Measurements from ENCODE around the gene FGGY. TPM values are rescaled to one million over a fixed set of nuclear protein-coding genes. Genes with fewer than 3 reads are reported as not detected.

Gene FGGY
- total RNA-seq, 4 donors from 2014 or later, result 20.6 to 138 (median 32.8) TPM

DNA sequence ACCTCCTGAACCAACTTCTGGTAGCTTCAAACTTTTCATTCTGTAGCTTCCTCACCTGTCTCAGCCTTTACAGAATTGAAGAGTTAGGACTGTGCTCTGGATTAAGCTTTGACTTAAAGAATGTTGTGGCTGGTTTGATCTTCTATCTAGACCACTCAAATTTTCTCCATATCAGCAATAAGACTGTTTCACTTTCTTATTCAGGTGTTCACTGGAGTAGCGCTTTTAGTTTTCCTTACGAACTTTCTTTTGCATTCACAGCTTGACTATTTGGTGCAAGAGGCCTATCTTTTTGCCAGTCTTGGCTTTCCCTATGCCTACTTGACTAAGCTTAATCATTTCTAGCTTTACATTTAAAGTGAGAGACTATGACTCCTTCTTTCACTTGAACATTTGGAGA lies 31.5 kb downstream of the FGGY start:
- Histone ChIP-seq H3K27ac (no peak overlapping the region), H3K9me3 (no peaks in the 10 kb centered on the region), H3K27me3 (no peaks in the 10 kb centered on the region), H3K36me3 (no peaks in the 10 kb centered on the region), H3K4me1 (no peaks in the 10 kb centered on the region), H3K4me3 (no peak overlapping the region)
- TF ChIP-seq, protein P1, sequence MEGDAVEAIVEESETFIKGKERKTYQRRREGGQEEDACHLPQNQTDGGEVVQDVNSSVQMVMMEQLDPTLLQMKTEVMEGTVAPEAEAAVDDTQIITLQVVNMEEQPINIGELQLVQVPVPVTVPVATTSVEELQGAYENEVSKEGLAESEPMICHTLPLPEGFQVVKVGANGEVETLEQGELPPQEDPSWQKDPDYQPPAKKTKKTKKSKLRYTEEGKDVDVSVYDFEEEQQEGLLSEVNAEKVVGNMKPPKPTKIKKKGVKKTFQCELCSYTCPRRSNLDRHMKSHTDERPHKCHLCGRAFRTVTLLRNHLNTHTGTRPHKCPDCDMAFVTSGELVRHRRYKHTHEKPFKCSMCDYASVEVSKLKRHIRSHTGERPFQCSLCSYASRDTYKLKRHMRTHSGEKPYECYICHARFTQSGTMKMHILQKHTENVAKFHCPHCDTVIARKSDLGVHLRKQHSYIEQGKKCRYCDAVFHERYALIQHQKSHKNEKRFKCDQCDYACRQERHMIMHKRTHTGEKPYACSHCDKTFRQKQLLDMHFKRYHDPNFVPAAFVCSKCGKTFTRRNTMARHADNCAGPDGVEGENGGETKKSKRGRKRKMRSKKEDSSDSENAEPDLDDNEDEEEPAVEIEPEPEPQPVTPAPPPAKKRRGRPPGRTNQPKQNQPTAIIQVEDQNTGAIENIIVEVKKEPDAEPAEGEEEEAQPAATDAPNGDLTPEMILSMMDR (IDR thresholded peaks at IDR 0.05), result no peak
- TF ChIP-seq POLR2A (IDR thresholded peaks at IDR 0.05), result no peak
- no peak for DNase-seq
- intact Hi-C loops (cut with DNase I; ENCODE audit: low total_unique reads), result no loop called here

DNA sequence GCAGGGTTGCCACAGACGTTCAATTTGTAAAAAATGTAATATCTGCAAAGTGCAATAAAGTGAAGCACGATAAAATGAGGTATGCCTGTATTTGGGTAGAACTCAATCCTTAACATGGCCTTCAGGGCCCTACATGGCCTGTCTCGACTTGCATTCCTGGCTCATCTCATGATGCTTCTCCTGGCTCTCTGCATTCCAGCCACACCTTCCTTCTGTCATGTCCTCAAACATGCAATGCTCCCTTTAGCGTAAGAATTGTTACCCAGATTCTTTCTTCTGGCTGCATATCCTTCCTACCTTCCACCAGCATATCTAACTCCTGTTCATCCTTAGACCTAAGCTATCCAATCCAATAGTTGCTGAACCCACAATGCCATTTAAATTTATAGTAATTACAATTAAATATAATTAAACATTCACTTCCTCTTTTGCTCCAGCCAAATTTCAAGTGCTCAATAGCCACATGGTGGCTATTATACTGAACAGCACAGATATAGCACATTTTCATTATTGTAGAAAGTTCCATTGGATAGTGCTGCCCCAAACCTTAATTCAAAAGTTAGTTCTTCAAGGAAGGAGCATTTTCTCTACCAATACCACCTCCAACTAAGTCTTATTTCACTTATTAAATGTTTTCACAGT lies 32.6 kb downstream of the FGGY start:
- no peak for TF ChIP-seq POLR2A (IDR thresholded peaks at IDR 0.05)
- TF ChIP-seq, protein P1 (IDR thresholded peaks at IDR 0.05), result no peak
- intact Hi-C loops (cut with DNase I; ENCODE audit: low total_unique reads), result no loop called here
- H3K36me3 ChIP-seq, result no peaks in the 10 kb centered on the region
- no peak for DNase-seq
- H3K27ac ChIP-seq, result no peak overlapping the region
- no peaks in the 10 kb centered on the region for H3K4me1 ChIP-seq
- H3K27me3 ChIP-seq, result no peaks in the 10 kb centered on the region
- no peaks in the 10 kb centered on the region for H3K9me3 ChIP-seq
- H3K4me3 ChIP-seq, result no peak overlapping the region

DNA sequence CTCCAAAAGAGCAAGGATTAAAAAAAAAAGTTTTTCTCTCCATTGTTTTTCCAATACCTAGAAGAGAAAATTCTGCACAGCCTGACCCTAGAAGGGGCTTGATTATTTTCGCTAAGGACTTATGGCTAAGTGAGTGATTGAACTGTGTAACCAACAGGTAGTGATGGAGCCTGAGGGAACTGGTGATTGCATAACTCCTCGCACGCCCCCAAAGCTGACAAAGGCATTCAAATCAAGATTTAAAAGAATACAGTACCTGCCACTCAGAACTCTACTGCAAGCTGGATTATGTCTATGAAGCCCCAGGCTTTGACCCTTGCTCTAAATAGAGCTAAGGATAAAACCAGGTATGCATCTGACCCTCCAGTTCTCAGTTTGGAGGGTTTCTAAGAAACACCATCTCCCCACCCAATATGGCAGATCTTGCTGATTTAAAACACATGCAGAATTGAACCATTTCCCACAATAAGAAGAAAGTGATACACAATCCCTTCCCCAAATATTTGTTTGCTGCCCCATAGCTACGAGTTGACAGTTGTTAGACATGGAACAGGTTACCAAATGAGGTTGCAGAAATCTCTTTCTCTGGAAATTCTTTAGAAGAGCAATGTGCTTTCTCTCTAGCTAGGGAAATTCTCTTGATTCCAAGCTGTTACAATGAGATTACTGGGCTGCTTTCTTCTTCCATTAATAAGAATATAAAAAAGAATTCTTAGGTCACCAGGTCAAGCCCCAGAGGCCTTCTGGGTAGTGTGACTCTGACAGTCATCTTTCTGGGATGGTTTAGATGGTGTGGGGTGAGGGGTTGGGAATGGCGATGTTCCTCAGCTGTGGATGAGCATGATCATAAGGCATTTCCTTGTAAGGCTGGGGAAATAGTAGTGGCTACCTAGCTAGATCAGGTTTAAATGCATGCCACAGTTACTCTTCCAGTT lies 35.1 kb downstream of the FGGY start:
- Histone ChIP-seq H3K4me3 (no peak overlapping the region), H3K36me3 (no peaks in the 10 kb centered on the region), H3K4me1 (no peaks in the 10 kb centered on the region), H3K9me3 (no peaks in the 10 kb centered on the region), H3K27ac (no peak overlapping the region), H3K27me3 (no peaks in the 10 kb centered on the region)
- intact Hi-C loops (cut with DNase I; ENCODE audit: low total_unique reads), result no loop called here
- DNase-seq, result no peak
- TF ChIP-seq, protein P1 (IDR thresholded peaks at IDR 0.05), result no peak
- TF ChIP-seq POLR2A (IDR thresholded peaks at IDR 0.05), result no peak

DNA sequence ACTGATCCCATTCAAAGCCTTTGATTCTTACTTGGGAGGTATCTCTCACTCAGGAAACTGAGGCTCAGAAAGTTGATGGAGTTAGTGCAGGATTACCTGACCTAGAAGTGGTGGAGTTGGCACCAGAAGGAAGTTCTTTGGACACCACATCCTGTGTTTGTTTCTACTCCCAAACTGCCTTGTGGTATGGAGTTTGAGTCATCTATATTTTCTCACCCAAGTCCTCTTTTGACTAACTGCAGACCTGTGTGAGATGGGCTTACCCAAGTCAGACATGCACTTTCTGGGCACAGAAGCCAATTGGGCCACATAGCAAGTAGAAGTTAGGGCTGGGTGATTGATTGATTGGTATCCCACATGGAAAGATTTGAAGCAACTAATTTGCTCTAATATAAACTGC lies 36.1 kb downstream of the FGGY start:
- no peak overlapping the region for H3K27ac ChIP-seq
- no peaks in the 10 kb centered on the region for H3K36me3 ChIP-seq
- H3K4me3 ChIP-seq, result no peak overlapping the region
- no peaks in the 10 kb centered on the region for H3K27me3 ChIP-seq
- no peak for DNase-seq
- no peaks in the 10 kb centered on the region for H3K9me3 ChIP-seq
- no peak for TF ChIP-seq POLR2A (IDR thresholded peaks at IDR 0.05)
- TF ChIP-seq, protein P1 (IDR thresholded peaks at IDR 0.05), result no peak
- H3K4me1 ChIP-seq, result no peaks in the 10 kb centered on the region
- intact Hi-C loops (cut with DNase I; ENCODE audit: low total_unique reads), result no loop called here

Measured in uterus (tissue), 4 donors.